OCI-LY1 (cell line): ENCODE measurements around the gene AANAT.

ENCODE experiments used
- EZH2 ChIP-seq: fragments of 200-600 bp; sonication (generic), shearing (Covaris generic); IDR thresholded peaks from 2 replicates; pipeline ENCODE4 v1.8.0; 2017; ENCODE audit warnings: borderline replicate concordance, mixed run types, mild to moderate bottlenecking, antibody characterized with exemption, low read length, moderate library complexity, mixed read lengths
- TF ChIP-seq, protein P1 (sequence below): fragments of 200-600 bp; sonication (generic), shearing (Covaris generic); IDR thresholded peaks from 2 replicates; pipeline ENCODE4 v1.5.1; 2017; ENCODE audit warnings: mild to moderate bottlenecking, antibody characterized with exemption, low read length, moderate library complexity, mixed read lengths

GRCh38 chr17:76444518-76445311 is 22.7 kb upstream of the AANAT start:
- TF ChIP-seq EZH2 = no peak
- TF ChIP-seq, protein P1, sequence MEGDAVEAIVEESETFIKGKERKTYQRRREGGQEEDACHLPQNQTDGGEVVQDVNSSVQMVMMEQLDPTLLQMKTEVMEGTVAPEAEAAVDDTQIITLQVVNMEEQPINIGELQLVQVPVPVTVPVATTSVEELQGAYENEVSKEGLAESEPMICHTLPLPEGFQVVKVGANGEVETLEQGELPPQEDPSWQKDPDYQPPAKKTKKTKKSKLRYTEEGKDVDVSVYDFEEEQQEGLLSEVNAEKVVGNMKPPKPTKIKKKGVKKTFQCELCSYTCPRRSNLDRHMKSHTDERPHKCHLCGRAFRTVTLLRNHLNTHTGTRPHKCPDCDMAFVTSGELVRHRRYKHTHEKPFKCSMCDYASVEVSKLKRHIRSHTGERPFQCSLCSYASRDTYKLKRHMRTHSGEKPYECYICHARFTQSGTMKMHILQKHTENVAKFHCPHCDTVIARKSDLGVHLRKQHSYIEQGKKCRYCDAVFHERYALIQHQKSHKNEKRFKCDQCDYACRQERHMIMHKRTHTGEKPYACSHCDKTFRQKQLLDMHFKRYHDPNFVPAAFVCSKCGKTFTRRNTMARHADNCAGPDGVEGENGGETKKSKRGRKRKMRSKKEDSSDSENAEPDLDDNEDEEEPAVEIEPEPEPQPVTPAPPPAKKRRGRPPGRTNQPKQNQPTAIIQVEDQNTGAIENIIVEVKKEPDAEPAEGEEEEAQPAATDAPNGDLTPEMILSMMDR = no peak
